ENCODE data around the gene CDH13.

Gene CDH13

GRCh38 chr16:83356266-83356665 is 729.5 kb downstream of the CDH13 start:
- DNase-seq (ENCODE audit: low read depth), result no peak

- DNase-seq (ENCODE audit: low read depth), result no peak
Measured at GRCh38 chr16:83356986-83357385, 730.2 kb downstream of the CDH13 start.

DNA sequence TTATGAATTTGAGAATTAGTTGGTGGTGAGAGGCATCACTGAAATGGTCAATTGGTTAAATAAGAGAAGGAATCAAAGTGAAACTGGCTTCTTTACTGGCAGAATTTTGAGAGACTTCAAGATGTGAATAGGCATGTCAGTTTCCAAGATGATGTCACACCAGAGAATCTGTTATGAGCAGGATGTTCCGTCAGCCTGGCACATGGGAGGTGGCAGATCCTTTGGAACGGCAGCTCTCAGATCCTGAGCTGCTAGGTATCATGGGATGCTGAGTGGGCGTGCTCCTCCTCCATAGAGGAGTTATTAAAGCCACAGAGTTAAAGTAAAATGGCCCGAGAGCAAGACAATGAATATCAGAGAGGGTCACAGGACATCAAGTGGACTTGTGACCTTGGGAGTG is 736.8 kb downstream of the CDH13 start:
- no peak for DNase-seq (ENCODE audit: low read depth)

DNA sequence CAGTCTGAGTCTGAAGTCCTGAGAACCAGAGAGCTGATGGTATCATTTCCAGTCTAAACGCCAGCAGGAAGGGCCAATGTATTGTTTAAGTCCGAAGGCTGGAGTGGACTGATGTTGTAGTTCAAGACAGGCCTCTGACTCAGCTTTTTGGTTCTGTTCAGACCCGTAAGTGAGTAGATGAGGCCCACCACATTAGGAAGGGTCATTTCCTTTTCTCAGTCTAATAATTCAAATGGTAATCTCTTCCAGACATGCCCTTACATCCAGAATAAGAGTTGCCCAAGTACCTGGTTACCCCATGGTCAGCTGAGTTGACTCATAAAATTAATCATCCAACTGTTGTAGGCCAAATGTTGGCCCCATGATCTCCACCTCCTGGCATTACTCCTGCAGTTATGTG is 738.4 kb downstream of the CDH13 start:
- DNase-seq (ENCODE audit: low read depth), result no peak

DNA sequence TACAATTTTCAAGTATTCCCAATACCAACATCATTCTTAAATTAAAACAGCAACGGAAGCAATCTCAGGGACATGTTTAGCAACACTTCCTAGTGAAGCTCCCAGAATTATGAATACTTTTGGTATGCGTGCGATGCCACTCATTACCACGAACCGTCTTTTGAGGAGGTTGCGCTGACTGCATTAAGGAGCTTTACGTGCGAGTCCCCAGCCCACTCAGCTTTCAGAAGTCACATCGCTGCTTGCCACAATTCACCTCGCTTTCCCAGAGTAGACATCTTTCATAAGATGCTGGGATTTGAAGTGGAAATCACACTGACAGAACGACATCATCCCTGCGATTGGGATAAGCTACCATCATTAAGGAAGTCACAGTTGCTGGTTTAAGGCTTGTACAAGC is 739.5 kb downstream of the CDH13 start:
- no peak for DNase-seq (ENCODE audit: low read depth)

DNA sequence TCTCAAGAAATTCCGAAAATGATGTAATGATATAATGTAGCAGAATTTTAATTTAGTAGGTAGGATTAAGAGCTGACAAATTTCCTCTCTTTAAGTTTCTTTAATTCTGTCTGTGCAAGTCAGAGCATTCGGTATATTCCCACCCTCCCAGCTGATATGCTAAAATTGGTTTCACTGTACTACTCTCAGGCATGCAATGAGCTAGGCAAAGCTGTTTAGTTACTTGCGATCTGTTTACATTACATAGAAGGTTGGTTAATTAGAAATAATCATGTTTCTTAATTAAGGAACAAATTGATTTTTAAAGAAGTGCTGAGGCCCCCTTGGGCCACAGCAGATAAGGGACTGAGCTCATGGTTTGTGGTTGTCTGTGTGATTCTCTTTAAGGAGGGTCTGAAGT is 748.2 kb downstream of the CDH13 start:
- DNase-seq (ENCODE audit: low read depth), result no peak

- no peak for DNase-seq (ENCODE audit: low read depth)
Measured at GRCh38 chr16:83389751-83390150, 763.0 kb downstream of the CDH13 start.

DNA sequence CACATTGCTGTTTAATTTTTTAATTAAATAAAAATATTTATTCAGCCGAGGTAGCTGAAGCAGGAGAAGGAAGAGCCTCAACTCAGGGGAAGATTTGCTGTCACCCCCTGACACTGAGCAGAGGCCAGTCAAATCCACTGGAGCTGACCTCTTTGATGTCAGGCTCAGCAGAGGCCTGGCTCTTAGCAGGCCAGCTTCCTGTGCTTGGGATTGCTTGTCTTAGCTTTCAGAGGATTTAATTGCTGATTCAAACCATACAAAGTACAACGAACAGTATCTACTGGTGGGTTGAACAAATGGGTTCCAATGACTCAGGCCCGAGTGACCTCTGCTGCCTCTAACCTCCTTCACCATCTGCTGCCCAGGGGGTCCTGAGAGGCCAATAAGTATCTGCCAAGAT is 764.0 kb downstream of the CDH13 start:
- no peak for DNase-seq (ENCODE audit: low read depth)

GRCh38 chr16:83392743-83393142 is 766.0 kb downstream of the CDH13 start:
- DNase-seq (ENCODE audit: low read depth), result no peak

DNA sequence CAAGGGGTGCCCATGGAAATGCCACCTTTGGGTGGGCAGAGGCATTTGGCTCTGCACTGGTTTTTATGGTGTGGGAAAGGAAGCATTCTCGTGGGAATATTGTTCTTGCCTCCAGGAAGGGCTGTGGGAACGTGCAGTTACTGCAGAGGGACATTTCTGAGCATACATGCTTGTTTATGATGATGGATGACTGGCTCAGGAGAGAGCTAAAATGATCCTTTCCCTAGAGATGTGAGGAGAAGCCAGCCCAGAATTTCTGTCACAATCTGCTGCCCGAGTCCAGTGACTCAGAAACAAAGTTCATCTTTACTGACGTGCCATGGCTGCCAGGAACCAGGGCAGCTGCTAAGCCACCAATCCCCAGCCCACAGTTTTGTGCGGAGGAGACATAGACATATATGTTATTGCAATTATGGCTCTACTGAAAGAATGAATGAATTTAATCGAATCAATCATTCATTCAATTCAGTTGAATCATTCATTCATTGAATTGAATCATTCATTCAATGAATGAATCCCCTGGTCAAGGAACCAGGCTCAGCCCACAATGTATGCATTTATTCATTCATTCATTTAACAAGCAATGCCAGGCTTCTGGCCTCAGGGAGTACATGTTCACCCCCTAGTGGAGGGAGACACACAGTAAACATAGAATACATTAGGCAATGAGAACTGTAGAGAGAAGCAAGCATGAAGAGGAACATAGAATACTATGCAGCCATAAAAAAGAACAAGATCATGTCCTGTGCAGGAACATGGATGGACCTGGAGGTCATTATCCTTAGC is 766.6 kb downstream of the CDH13 start:
- DNase-seq (ENCODE audit: low read depth), result no peak

GRCh38 chr16:83397601-83398291 is 771.0 kb downstream of the CDH13 start:
- no peak for DNase-seq (ENCODE audit: low read depth)

DNA sequence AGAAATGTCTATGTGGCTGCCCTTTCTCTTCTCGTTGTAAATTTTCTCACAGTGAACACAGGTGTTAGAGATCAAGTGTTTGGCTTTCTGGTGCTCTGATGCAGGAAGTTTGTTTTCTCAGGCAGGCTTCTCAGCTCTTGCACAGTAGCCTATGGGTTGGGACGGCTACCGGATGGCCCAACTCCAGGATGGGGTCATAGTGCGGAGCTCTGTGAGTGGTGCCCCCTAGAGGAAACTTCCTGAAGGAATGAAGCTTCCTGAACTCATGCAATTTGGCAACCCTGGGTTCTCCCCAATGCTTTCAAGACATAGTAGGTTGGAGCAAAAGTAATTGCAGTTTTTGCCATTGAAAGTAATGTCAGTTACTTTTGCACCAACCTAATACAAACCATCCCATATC is 773.5 kb downstream of the CDH13 start:
- DNase-seq (ENCODE audit: low read depth), result no peak

DNA sequence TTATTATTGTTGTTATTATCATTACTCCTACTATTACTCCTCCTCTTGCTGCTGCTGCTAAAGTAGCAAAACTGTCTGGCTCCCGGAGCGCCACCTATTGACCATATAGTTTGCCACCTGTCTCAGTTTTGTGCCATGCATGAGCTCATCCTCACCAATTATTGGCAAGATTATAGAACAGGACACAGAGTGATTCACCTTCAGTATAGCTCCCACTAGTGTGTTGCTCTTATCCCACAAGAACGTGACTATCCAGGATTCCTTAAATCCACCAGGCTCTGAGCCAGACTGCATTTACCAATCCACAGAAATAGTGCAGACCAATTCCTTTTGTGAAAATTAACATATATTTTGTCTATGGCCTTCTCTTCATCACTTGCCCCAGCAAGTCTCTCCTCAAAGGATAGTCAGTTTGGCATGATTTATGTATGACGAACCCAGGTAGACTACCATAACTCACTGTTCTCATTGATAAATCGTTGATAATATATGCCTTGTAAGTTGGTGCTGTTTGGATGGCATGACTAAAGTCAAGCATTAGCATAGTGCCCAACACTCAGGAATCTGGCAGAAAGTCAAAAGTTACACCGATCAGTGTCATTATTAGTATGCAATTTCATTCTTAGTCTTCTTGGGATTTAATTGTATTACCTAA is 775.5 kb downstream of the CDH13 start:
- DNase-seq (ENCODE audit: low read depth), result no peak

DNA sequence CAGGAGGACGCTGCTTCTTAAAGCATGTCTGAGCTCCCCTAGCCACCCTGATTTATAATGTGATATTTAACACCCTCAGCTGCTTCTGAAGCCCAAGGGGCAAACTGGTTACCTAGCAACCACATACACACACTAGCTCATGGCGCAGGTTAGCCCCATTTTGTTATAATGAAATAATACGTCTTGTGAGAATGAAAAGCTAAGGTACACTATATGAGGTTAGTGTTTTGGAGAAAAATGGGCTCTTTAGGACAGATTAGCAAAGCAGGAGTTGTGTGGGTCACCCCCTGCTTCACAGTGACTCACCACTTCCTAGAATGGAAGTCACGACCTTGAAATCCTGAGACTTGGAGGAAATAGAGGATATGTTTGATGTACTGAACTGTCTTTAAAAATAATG is 776.2 kb downstream of the CDH13 start:
- DNase-seq (ENCODE audit: low read depth), result no peak

DNA sequence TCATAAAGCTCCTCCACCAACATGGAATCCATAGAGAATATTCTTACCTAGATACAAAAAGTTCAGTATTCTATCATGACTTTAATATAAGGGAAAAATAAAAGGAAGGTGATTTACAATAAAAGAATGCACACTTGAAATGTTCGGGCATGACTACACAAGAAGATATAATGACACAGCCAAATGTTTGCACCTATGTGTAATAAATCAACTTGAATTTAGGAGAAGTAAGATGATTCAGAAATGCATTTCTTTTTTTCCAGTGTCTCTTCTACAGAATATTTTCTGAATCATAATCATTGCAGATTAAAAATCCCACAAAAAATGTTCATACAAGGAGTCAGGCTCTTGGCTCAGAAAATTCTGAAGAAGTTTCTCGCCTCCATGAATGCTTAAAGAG is 777.0 kb downstream of the CDH13 start:
- DNase-seq (ENCODE audit: low read depth), result no peak

DNA sequence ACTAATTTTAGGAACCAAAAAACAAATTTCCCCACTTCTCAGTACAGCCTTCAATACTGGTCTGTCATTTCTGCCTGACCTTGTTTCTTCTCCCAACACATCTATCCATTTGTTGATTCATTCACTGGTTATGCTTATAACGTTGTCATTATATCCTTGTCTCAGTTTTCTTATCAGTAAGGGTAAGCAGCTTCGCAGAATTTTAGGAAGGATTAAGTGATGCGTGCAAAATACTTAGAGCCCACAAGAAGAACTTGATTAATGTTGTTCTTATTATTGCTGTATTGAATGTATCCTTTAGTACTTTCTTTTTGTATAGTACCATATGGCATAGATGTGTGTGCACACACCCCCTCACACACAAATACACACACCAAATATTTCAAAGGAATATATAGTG is 777.5 kb downstream of the CDH13 start:
- no peak for DNase-seq (ENCODE audit: low read depth)

GRCh38 chr16:83407928-83408327 is 781.2 kb downstream of the CDH13 start:
- no peak for DNase-seq (ENCODE audit: low read depth)

- DNase-seq (ENCODE audit: low read depth), result no peak
Measured at GRCh38 chr16:83409347-83409746, 782.6 kb downstream of the CDH13 start.

GRCh38 chr16:83418565-83418964 is 791.8 kb downstream of the CDH13 start:
- no peak for DNase-seq (ENCODE audit: low read depth)

- DNase-seq (ENCODE audit: low read depth), result no peak
Measured at GRCh38 chr16:83420206-83420760, 793.5 kb downstream of the CDH13 start.

DNA sequence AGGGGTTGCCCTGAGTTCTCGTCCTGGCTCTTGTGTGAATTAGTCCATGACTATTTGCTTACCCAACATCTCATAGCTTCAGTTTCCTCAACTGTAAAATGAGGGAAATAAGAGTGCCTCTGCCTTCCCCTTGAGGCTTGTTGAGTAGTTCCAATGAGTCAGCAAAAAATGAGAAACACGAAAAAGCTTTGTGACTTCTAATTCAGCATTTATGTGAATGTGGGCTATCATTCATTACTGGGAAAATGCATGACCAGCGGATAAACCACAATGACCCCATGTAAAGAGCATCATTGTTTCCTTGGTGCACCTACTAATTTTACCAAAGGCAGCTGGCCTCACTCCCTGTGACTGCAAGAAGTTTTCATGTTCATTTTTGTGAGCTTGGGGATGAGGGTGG is 806.4 kb downstream of the CDH13 start:
- DNase-seq (ENCODE audit: low read depth), result no peak

GRCh38 chr16:83437036-83437435 is 810.3 kb downstream of the CDH13 start:
- no peak for DNase-seq (ENCODE audit: low read depth)

DNA sequence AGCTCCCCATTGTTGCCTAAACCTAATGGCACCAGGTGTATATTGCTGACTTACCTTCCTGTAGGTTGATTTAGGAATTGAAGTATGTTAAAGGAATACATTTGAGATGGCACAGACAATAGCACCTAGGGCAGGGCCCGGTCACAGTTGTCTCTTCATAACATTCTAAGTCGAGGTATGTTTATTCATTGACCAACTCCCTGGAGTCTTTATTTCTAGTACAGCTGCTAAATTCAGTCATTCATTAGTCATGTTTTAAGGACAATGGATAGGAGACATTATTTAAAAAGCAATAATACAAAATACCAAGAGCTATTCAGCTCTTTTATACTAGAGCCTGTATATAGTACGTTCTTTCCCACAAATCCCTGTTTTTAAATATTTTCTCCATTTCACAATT is 811.6 kb downstream of the CDH13 start:
- no peak for DNase-seq (ENCODE audit: low read depth)
